COLO668 (cell line): ENCODE results near the gene CCDC30.

Source experiments
- DNase-seq: peaks from one replicate; lab custom pipeline; 2025; ENCODE audit not compliant: unreplicated experiment; lab: John Stamatoyannopoulos, UW

Gene CCDC30

GRCh38 chr1:42690477-42691156 is 227.5 kb downstream of the CCDC30 start:
- no peak for DNase-seq

GRCh38 chr1:42691157-42691498 is 228.0 kb downstream of the CCDC30 start:
- DNase-seq: no peak

- DNase-seq: no peak
These were observed 229.4 kb downstream of the CCDC30 start for GRCh38 chr1:42692461-42692860.

- no peak for DNase-seq
These were observed 229.8 kb downstream of the CCDC30 start for GRCh38 chr1:42692911-42693310.

- no peak for DNase-seq
These were observed 235.2 kb downstream of the CCDC30 start for GRCh38 chr1:42698081-42698813.

GRCh38 chr1:42700006-42700405 is 236.9 kb downstream of the CCDC30 start:
- no peak for DNase-seq

GRCh38 chr1:42703888-42704464 is 240.9 kb downstream of the CCDC30 start:
- DNase-seq: no peak
